HG02870 (cell line): Measurements from ENCODE around the gene PLEKHF1.

Source experiments
- ATAC-seq: cut with Tn5 transposase; IDR thresholded peaks from one replicate; pipeline ENCODE4 v1.9.1; 2021; ENCODE audit warnings: mild to moderate bottlenecking, moderate library complexity; ENCODE audit not compliant: unreplicated experiment

Gene PLEKHF1

DNA sequence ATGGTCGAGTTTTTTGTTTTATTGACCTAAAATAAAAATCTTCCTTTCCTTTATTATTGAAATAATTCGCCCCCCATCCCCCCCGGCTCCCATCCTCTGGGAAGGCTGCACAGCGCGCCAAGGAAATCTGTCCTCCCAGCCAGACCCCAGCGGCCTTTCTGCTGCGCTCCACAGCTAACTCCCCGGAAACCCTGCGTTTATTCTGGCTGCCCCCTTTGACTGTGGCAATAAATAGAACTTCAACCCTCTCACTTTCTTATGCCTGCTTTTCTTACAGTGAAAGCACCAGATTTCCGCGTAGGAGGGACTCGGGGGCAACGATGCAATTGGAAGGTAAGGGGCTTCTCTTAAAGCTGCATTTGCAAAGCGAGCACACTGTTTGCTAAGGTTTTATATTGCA is 59.5 kb downstream of the PLEKHF1 start:
- no peak for ATAC-seq
